Measurements from ENCODE around the gene KDF1.
A peak's percentile ranks its signal among the peaks of the same experiment; 100 is the strongest.
"Not testable (repeated sequence)": the region's sequence is repeated elsewhere in the genome, so short reads cannot be mapped to it uniquely, and the experiment has no call there.

The KDF1 gene

GRCh38 chr1:26953374-26953773 lies 6.9 kb downstream of the KDF1 start:
- DNase-seq, result no peak

GRCh38 chr1:26951821-26952497 lies 8.3 kb downstream of the KDF1 start:
- DNase-seq, result no peak

- no peak for DNase-seq
These were observed 9.1 kb downstream of the KDF1 start for GRCh38 chr1:26951216-26951615.

- DNase-seq, result no peak
These were observed 9.7 kb downstream of the KDF1 start for GRCh38 chr1:26950602-26951001.

- DNase-seq, result no peak
These were observed 10.3 kb downstream of the KDF1 start for GRCh38 chr1:26949926-26950319.

- no peak for DNase-seq
These were observed 10.9 kb downstream of the KDF1 start for GRCh38 chr1:26949266-26949925.

GRCh38 chr1:26948725-26949057 lies 11.6 kb downstream of the KDF1 start:
- not testable (repeated sequence) for DNase-seq

GRCh38 chr1:26946270-26946669 lies 14.0 kb downstream of the KDF1 start:
- no peak for DNase-seq

- DNase-seq, result no peak
These were observed 14.5 kb downstream of the KDF1 start for GRCh38 chr1:26945728-26946127.

GRCh38 chr1:26945138-26945537 lies 15.1 kb downstream of the KDF1 start:
- DNase-seq, result no peak

- DNase-seq, result no peak
These were observed 17.6 kb downstream of the KDF1 start for GRCh38 chr1:26942656-26943055.

- no peak for DNase-seq
These were observed 19.0 kb downstream of the KDF1 start for GRCh38 chr1:26941311-26941710.

DNA sequence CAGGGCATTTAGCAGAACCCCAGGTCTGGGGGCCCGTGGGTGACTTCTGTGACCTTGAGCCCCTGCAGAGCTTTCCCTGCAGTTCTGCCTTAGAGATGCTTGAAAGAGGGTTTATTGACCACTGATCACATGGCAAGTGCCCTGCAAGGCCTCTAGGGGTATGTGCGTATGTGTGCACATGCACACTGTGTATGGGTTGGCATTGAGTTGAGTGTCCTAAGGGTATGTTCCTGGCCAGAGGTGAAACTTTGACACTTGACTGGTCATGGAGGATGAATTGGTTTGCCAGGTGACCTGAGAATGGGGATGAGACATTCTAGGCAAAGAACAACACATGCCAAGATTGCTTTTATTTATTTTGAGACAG lies 21.6 kb downstream of the KDF1 start:
- no peak for DNase-seq

DNA sequence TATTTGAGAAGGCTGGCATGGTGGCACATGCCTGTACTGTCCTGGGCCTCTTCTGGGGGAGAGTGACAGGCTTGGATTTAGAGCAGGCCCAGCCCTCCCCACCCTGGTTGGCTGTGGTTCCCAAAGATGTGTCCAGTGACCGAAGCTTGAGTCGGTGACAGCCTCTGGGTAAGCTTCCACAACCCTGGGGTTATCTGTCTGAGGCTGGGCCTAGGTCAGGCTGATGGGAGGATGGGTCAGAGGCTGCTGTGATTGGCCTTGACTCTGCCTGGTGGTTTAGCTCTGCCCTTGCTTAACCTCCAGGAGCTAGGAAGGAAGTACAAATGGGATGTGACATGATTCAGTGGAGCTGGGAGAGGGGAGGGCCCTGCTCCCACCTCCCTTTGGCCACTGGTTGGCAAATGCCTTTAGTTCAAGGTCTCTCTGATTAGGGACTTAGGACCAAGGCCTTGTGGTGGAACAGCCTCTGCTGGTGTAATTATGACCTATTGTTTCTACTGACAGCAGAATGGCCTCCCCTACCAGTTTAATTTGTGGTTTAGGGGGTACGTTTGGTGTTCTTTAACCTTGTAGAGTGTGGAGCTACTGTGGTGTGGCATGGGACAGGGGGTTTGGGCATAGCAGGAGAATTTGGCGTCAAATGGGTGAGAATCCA lies 22.1 kb downstream of the KDF1 start:
- DNase-seq, result no peak

DNA sequence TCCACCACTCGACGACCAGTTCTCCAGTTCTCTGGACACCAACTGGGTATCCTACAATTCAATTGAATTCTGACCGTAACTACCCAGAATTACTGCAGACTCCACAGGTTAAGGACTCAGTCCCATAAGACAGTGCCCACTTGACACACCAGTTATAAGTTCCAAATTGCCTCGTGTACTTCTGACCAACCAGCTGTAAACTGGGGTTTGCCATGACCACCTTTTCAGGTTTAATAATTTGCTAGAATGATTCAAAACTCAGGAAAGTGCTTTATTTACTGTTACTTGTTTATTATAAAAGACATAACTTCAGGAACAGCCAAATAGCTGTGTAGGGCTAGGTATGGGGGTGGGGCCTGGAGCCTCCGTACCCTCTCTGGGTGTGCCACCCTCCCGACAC lies 23.4 kb downstream of the KDF1 start:
- no peak for DNase-seq

DNA sequence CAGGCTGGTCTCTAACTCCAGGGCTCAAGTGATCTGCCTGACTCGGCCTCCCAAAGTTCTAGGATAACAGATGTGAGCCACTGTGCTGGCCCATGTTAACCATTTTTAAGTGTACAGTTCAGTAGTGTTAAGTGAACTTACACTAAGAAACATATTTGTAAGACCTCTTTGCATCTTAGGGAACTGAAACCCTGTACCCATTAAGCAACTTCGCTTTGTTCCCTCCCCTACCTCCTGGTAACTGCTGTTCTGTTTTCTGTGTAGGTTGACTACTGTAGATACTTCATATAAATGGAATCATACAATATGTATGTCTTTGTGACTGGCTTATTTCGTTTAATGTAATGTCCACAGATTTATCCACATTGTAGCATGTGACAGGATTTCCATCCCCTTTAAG lies 27.7 kb downstream of the KDF1 start:
- DNase-seq, result no peak

DNA sequence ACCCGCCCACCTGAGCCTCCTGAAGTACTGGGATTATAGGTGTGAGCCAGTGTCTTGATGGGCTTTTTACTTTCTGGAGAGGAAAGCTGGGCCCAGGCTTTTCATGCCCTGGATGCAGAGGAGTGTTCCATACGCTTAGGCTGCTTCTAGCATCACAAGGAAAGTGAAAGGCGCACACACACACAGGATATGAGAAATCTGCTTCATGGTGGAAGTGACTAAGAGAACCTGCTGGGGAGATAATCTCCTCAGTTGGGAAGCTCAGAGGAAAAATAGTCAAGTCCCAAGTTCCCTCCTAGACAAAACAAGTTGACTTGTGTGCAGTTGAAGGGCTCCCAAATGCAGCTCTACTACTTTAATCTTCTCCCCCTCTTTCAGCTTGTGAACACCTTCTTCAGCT lies 36.6 kb downstream of the KDF1 start:
- peak; percentile 18 for DNase-seq

DNA sequence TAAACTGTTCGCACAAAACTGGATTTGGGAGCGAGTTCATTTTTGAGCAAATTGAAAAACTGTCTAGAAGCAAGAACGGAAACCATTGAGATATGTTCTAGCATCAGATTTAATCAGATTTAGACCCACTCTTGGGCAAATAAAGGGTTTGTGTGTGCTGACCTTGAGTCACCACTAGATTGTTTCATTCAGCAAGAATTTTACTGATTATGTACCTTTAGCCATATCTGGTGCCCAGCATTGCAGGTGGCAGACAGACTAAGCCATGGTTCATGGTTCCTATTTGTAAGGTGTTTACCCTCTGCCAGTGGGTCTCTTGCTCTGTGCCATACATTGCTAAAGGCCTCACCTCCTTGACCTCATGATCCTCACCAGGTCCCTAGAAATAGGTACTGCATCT lies 37.4 kb downstream of the KDF1 start:
- DNase-seq, result no peak

DNA sequence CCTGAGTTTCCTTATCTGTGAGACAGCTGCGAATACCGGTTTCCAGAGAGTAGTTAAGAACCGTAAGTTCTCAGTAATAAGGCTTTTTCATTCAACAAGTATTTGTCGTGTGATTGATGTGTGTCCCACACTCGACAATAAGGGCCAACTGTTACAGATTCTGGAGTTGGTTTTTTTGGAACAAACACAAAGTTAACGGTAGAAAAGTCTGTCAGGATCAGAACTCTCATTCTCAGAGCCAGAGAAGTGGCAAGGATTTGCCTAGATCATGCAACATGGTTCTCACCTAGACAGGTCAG lies 37.9 kb downstream of the KDF1 start:
- no peak for DNase-seq

DNA sequence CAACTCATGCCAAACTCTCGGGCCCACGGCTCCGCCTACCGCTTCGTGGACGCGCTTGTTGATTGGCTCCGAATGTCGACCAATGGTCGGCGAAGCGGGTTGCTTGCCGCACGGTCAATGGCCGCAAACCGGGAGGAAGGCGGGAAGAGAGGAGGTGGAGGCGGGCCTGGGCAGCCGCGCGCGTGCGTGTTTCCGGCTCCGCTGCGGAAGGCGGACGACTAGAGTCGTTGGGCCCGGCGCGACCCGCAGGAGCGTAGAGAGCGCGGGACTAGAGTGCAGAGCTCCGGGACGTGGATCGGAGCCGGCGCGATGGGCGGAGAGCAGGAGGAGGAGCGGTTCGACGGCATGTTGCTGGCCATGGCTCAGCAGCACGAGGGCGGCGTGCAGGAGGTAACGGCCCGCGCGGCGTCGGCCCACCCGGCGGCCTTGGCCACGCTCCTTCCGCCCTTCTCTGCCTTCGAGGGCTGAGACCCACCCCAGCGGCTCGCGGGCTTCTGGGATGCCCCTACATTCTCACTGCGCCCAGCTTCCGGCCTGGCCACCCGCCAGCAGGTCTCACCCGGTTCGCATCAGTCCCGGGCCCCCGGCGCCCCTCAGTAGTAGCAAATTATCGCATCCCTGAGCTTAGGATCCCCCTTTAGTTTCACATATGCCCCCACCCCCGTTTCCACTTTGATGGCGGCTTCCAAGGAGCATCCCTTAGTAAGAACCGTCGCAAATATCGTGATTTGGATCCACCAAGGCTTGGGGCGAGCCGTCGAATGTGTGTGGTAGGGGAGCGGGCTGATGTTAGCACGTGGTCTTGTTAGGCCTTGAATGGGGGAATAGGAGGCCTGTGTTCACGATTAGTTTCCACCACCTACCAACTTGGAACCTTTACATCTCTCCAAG lies 38.5 kb downstream of the KDF1 start, which contains the start of gene NUDC:
Gene NUDC (plus strand): TSS at position 204 of the 891 bp plus-strand sequence. CDS start 106 bp downstream, at position 310.
- peak; percentile 95 for DNase-seq

GRCh38 chr1:26921126-26921539 lies 39.1 kb downstream of the KDF1 start:
- peak; percentile 8 for DNase-seq

DNA sequence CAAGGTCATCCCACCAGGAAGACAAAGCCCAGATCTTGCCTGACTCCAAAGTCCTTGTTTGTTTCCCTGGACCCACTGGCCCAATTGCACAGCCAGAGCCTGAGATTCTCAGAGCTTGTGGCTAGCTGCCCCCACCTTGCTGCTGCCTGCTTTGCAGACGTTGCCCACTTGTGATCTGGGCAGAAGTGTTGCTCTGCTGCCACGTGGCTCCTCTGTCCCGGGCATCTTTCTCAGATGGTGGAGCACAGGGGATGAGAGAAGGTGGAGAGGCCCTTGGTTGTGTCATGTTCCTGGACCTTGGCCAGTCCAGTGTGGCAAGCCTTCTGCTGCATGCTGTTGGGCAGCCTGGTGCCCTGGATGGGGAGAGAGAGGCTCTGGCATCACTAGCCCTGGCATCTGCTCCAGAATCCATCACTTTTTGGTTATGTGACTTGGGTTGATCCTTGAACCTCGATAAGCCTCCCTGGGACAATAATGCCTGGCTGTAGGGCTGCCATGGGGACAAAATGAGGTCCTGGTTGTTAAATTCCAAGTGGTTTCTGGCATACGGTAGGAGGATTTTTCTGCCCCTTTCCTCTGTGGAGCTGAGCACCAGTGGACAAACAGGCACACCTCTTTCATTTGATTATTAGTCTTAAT lies 44.9 kb downstream of the KDF1 start:
- no peak for DNase-seq

Data from HCEC 1CT (cell line).